Neural progenitor cell (in vitro differentiated cells): Measurements from ENCODE around the gene CTSH.

Experiments
- CTCF ChIP-seq: fragments of 200-600 bp; sonication (generic); IDR thresholded peaks from 2 replicates; pipeline ENCODE4 v1.5.1; 2017; ENCODE audit warnings: antibody characterized with exemption, mild to moderate bottlenecking
- EZH2 ChIP-seq: fragments of 200-600 bp; sonication (generic); IDR thresholded peaks from 2 replicates; pipeline ENCODE4 v1.6.1; 2017; ENCODE audit warnings: antibody characterized with exemption, mild to moderate bottlenecking, moderate library complexity
- EZH2phosphoT487 ChIP-seq: fragments of 200-600 bp; sonication (generic); IDR thresholded peaks from 2 replicates; pipeline ENCODE4 v1.6.1; 2017; ENCODE audit warnings: antibody characterized with exemption

GRCh38 chr15:78930577-78931388 is 14.1 kb downstream of the CTSH start:
- no peak for TF ChIP-seq CTCF
- no peak for TF ChIP-seq EZH2phosphoT487
- TF ChIP-seq EZH2 = no peak
